AG09309 (cell line): ENCODE measurements around the gene FOXN3.

Experiments
- DNase-seq: peaks from one replicate; pipeline ENCODE4 v3.0.0-alpha.2; 2010; ENCODE audit warnings: low read depth
- H3K4me3 ChIP-seq: 2 replicates; pipeline ENCODE4 v1.5.1; 2011; ENCODE audit warnings: mild to moderate bottlenecking, low read depth, low read length, moderate library complexity; ENCODE audit not compliant: control insufficient read depth
- TF ChIP-seq, protein P1 (sequence below): IDR thresholded peaks from 2 replicates; pipeline ENCODE4 v1.5.1; 2011; ENCODE audit warnings: mild to moderate bottlenecking, low read depth, low read length, inconsistent platforms; ENCODE audit not compliant: insufficient read depth, control insufficient read depth; ENCODE audit errors: missing control alignments

The FOXN3 gene

DNA sequence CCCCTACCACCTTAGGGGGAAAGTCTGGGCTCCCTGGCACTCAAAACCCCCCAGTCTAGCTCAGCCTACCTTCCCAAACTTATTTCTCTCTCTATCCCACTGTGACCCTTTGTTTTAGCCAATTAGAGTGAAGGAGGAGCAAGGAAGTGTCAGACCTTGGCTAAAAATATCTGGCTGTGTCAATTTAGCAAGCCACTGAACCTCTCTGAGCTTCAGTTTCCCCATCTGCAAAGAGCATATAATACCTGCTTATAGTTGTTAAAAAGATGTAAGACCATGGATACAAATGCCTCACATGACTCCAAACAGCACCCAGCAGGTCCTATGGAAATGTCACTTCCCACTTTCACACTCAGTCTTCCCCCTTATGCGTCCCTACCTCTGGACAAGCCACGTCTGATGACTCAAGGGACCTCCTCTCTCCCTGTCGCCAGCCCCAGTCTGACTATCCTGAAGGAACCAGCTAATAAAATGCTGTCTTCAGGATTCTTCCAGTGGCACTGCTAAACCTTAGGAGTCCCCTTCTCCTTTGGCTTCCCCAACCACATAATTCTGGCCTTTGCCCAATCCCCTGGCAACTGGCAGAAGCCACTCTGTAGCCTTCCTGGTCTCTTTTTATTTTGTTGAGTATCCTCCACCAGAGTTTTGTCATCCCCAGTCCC, 19.3 kb downstream of the FOXN3 start:
- TF ChIP-seq, protein P1, sequence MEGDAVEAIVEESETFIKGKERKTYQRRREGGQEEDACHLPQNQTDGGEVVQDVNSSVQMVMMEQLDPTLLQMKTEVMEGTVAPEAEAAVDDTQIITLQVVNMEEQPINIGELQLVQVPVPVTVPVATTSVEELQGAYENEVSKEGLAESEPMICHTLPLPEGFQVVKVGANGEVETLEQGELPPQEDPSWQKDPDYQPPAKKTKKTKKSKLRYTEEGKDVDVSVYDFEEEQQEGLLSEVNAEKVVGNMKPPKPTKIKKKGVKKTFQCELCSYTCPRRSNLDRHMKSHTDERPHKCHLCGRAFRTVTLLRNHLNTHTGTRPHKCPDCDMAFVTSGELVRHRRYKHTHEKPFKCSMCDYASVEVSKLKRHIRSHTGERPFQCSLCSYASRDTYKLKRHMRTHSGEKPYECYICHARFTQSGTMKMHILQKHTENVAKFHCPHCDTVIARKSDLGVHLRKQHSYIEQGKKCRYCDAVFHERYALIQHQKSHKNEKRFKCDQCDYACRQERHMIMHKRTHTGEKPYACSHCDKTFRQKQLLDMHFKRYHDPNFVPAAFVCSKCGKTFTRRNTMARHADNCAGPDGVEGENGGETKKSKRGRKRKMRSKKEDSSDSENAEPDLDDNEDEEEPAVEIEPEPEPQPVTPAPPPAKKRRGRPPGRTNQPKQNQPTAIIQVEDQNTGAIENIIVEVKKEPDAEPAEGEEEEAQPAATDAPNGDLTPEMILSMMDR: no peak
- no peak for DNase-seq
- no peak overlapping the region for H3K4me3 ChIP-seq

DNA sequence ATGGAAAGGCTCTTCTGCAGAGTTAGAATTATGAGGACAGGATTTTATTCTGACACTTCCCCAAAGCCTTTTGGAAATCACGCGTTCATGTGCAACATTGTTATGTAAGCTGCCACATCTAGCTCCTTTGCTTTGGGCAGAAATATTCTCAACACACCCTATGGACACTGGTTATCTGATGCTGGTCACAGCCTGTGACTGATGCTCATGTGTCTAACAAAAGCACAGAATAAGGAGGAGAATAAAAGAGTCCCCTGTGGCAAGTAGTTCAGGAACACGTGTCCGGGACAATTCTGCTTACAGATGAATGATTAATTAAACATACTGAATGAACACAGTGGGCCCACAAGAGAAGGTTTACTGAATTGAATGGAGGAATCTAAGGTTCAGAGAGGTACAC, 22.1 kb downstream of the FOXN3 start:
- TF ChIP-seq, protein P1: no peak
- no peak for DNase-seq
- H3K4me3 ChIP-seq: no peak overlapping the region

DNA sequence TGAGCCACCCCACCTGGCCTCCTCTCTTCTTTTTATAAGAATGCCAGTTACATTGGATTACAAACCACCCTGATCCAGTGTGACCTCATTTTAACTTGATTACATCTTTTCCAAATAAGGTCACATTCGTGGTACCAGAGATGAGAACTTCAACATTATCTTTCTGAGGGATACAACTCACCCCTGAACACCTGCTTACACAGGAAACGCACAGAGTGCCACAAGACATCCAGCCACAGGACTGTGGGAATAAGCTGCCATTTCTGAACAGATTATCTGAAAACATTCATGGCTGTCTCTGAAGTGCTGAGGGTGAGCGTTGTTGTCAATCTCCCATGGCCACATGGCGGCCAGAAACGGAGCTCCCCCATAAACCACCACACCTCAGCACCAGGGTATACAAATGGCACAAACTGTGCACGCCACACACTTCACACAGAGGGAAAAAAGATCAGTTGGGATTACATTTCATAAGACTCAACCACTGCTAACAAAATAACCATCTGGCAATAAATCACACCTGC, 23.7 kb downstream of the FOXN3 start:
- TF ChIP-seq, protein P1: no peak
- DNase-seq: no peak
- no peak overlapping the region for H3K4me3 ChIP-seq

DNA sequence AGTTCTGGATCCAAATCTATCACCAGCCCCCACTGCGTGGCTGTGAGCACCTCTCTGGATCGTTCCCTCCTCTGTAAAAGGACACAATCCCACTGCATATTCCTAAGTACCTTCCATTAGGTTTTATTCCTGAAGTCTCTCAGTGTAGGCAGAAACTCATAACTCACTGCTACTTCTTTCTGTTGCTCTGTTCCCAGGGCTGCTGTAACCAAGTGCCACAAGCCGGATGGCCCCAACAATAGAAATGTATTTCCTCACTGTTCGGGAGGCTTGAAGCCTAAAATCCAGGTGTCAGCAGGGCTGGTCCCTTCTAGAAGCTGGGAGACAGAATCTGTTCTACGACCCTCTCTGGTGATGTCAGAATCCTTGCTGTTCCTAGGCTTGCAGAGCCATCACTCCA, 24.9 kb downstream of the FOXN3 start:
- no peak for DNase-seq
- H3K4me3 ChIP-seq: no peak overlapping the region
- TF ChIP-seq, protein P1: no peak

DNA sequence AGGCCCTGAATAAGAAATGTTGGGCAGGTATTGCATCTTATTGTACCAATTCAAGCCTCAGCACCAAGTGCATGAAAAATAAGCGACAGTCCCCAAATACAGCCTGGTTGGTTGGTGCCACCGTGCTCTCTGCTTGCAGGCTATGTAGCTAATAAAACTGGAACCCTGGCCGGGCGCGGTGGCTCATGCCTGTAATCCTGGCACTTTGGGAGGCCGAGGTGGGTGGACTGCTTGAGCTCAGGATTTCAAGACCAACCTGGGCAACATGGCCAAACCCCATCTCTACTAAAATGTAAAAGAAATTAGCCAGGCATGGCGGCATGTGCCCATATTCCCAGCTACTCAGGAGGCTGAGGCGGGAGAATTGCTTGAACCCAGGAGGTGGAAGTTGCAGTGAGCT, 25.5 kb downstream of the FOXN3 start:
- TF ChIP-seq, protein P1: no peak
- no peak overlapping the region for H3K4me3 ChIP-seq
- DNase-seq: no peak

DNA sequence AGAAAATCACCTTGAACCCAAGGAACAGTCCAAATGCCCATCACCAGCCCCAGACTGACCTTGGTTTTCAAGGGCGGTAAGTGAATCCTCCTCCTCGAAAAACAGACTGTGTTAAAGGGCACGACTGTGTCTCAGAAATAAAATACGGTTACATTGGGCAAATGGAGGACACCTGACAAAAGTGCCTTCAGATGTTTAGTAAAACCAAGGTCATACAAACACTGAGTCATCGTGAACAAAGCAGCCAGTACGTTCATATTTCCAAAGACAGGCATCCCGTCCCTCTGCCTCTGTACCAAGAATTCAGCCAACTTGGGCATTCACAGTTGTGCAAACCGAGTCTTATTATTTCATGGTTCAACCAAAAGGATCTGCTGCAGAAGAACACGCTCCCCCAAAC, 25.9 kb downstream of the FOXN3 start:
- TF ChIP-seq, protein P1: no peak
- no peak for DNase-seq
- no peak overlapping the region for H3K4me3 ChIP-seq
